ENCODE data around the gene SERPING1.

The SERPING1 gene

DNA sequence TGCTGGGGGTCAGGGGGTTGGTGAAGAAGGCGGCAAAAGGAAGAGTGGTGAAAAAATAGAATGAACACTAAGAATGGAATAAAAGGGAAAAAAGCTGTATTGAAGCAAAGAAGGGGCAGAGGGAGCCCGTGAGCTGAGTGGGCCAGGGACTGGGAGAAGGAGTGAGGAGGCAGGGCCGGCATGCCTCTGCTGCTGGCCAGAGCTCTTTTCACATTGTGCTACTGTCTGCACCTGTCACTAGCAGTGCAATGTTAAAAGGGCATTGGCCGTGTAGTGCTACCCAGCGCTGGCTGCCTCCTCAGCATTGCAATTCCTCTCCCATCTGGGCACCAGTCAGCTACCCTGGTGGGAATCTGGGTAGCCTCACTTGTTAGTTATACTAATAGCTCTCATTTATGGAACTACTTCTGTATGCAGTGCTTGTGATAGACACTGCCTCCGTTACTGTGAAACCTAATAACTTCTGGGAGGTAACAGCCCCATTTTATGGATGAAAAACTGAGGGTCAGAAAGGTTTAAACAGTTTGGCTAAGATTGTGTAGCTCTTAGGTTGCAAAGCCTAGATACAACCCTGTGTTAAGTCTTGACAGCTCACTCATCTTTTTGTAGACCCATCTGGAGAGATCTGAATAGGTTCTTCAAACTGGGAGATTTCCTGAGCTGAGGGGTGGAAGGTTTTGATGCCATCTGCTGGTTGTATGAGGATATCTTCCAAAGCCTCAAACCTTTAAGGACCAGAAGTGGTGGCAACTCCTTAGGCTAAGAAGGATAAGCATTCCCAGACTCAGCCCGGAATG, 43.7 kb downstream of the SERPING1 start:
- H3K4me3 ChIP-seq (ENCODE audit: low read length): no peak overlapping the region
- no peaks in the 10 kb centered on the region for H3K79me2 ChIP-seq (ENCODE audit: low read length)
- no peak overlapping the region for H3K27ac ChIP-seq (ENCODE audit: low read length)
- no peak overlapping the region for H3K4me2 ChIP-seq (ENCODE audit: low read depth, low read length)
- no peak overlapping the region for H2AFZ ChIP-seq (ENCODE audit: low read length)
- H3K36me3 ChIP-seq (replicated peaks; ENCODE audit: insufficient read depth, low read length): no peaks in the 10 kb centered on the region
- H3F3A ChIP-seq (ENCODE audit: insufficient read depth, low read length): peaks cover 5% of the 10 kb centered on the region; the same call in 1 of the 2 replicates
- TF ChIP-seq, protein P1, sequence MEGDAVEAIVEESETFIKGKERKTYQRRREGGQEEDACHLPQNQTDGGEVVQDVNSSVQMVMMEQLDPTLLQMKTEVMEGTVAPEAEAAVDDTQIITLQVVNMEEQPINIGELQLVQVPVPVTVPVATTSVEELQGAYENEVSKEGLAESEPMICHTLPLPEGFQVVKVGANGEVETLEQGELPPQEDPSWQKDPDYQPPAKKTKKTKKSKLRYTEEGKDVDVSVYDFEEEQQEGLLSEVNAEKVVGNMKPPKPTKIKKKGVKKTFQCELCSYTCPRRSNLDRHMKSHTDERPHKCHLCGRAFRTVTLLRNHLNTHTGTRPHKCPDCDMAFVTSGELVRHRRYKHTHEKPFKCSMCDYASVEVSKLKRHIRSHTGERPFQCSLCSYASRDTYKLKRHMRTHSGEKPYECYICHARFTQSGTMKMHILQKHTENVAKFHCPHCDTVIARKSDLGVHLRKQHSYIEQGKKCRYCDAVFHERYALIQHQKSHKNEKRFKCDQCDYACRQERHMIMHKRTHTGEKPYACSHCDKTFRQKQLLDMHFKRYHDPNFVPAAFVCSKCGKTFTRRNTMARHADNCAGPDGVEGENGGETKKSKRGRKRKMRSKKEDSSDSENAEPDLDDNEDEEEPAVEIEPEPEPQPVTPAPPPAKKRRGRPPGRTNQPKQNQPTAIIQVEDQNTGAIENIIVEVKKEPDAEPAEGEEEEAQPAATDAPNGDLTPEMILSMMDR (IDR thresholded peaks at IDR 0.05; ENCODE audit: low read length): peak; percentile 55
- TF ChIP-seq EZH2 (optimal IDR thresholded peaks at IDR 0.05; ENCODE audit: low read depth, low read length): no peak
- no peaks in the 10 kb centered on the region for H3K27me3 ChIP-seq (replicated peaks; ENCODE audit: insufficient read depth, low read length)
- H3K9me2 ChIP-seq (replicated peaks; ENCODE audit: insufficient read depth, low read length): no peaks in the 10 kb centered on the region
- no peaks in the 10 kb centered on the region for H4K20me1 ChIP-seq (ENCODE audit: insufficient read depth, low read length)
- DNase-seq: peak; percentile 63
- H3K4me1 ChIP-seq (ENCODE audit: low read length): peaks cover 3% of the 10 kb centered on the region; the same call in 1 of the 2 replicates
- no peak overlapping the region for H3K9ac ChIP-seq (ENCODE audit: low read length)
- no peaks in the 10 kb centered on the region for H3K9me3 ChIP-seq (replicated peaks; ENCODE audit: insufficient read depth, low read length)

DNA sequence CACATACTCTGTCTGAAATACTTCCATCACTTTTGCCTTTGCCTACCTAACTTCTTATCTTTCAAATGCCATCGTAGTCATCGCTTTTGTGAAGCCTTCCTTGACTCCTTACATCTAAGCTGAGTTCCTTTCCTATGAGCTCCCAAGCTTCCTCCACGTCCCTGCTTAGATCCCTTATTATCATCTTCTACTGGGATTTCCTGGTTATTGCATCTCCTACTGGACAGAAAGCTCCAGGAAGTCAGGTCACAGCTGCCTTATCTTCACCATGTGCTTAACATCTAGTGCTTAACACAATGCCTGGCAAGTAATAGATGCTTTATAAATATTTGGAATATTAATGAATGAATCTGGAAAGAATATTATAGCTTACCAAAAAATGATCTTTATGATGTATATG, 46.3 kb downstream of the SERPING1 start:
- no peaks in the 10 kb centered on the region for H3K9me2 ChIP-seq (replicated peaks; ENCODE audit: insufficient read depth, low read length)
- H3K4me3 ChIP-seq (ENCODE audit: low read length): no peak overlapping the region
- no peak overlapping the region for H3K9ac ChIP-seq (ENCODE audit: low read length)
- H3K79me2 ChIP-seq (ENCODE audit: low read length): no peaks in the 10 kb centered on the region
- TF ChIP-seq EZH2 (optimal IDR thresholded peaks at IDR 0.05; ENCODE audit: low read depth, low read length): no peak
- TF ChIP-seq, protein P1 (IDR thresholded peaks at IDR 0.05; ENCODE audit: low read length): no peak
- TF ChIP-seq EZH2phosphoT487 (IDR thresholded peaks at IDR 0.05; ENCODE audit: low read length): no peak
- DNase-seq: no peak
- peaks cover 23% of the 10 kb centered on the region for H3K27me3 ChIP-seq (replicated peaks; ENCODE audit: insufficient read depth, low read length)
- no peaks in the 10 kb centered on the region for H3K9me3 ChIP-seq (replicated peaks; ENCODE audit: insufficient read depth, low read length)
- no peak overlapping the region for H3K4me2 ChIP-seq (ENCODE audit: low read depth, low read length)
- H3F3A ChIP-seq (ENCODE audit: insufficient read depth, low read length): peaks cover 10% of the 10 kb centered on the region
- H3K4me1 ChIP-seq (ENCODE audit: low read length): peaks cover 14% of the 10 kb centered on the region
- H3K27ac ChIP-seq (ENCODE audit: low read length): no peak overlapping the region
- no peak overlapping the region for H2AFZ ChIP-seq (ENCODE audit: low read length)
- H3K36me3 ChIP-seq (replicated peaks; ENCODE audit: insufficient read depth, low read length): no peaks in the 10 kb centered on the region
- no peaks in the 10 kb centered on the region for H4K20me1 ChIP-seq (ENCODE audit: insufficient read depth, low read length)

DNA sequence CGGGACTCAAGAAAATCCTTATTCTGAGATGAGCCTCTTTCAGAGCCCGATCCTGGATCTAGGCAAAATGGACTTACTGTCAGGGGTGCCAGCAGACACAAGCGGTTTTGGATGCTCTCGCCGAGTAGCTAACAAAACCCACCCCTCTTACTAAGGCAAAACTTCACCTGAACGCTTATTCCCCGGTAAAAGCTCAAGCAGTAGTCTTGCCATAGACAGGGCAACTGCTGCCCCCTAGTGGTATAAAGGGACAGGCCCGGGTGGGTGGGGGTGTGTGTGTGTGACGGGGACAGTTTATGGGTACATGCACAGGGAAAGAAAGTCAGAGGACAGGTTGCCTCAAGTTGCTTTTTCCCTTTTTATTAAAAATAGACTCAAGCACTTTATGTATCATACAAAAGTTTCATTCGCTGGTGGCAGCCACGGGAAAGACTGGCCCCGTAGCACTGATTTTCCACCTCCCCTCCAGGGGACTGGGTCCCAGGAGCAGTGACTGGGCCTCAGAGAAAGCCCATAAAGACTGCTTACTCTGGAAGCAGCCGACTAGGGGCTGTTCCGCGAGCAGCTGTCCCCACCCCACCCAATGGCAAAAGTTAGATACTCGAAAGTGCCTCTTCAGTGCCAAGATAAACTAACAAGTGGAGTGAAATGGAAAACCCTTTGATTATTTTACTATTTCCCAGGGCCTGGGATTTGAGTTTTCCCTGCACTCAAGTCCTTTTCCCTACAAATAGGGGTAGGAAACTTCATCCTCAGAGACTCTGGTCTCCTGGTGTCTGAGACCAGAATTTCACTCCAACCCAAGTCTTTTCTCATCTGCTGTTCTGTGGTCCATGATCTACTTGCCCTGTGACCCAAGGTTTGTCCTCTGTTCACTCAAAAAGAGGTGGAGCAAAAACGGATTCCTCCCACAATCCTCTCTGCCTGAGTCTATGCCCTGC, 47.5 kb downstream of the SERPING1 start:
- Histone ChIP-seq H3K4me2 (ENCODE audit: low read depth, low read length) (peak overlapping the region; percentile 40; the same call in 1 of the 2 replicates), H3K4me3 (ENCODE audit: low read length) (no peak overlapping the region), H3K27me3 (replicated peaks; ENCODE audit: insufficient read depth, low read length) (peaks cover 29% of the 10 kb centered on the region), H3K9ac (ENCODE audit: low read length) (no peak overlapping the region), H2AFZ (ENCODE audit: low read length) (no peak overlapping the region), H3K9me3 (replicated peaks; ENCODE audit: insufficient read depth, low read length) (no peaks in the 10 kb centered on the region), H3K4me1 (ENCODE audit: low read length) (peaks cover 20% of the 10 kb centered on the region), H3F3A (ENCODE audit: insufficient read depth, low read length) (peaks cover 13% of the 10 kb centered on the region), H4K20me1 (ENCODE audit: insufficient read depth, low read length) (no peaks in the 10 kb centered on the region), H3K79me2 (ENCODE audit: low read length) (no peaks in the 10 kb centered on the region), H3K9me2 (replicated peaks; ENCODE audit: insufficient read depth, low read length) (no peaks in the 10 kb centered on the region), H3K27ac (ENCODE audit: low read length) (no peak overlapping the region), H3K36me3 (replicated peaks; ENCODE audit: insufficient read depth, low read length) (no peaks in the 10 kb centered on the region)
- peak; percentile 76 for DNase-seq
- TF ChIP-seq, protein P1 (IDR thresholded peaks at IDR 0.05; ENCODE audit: low read length): peak; percentile 91
- TF ChIP-seq EZH2 (optimal IDR thresholded peaks at IDR 0.05; ENCODE audit: low read depth, low read length) (no peak), EZH2phosphoT487 (IDR thresholded peaks at IDR 0.05; ENCODE audit: low read length) (no peak)

Measured in MM.1S (cell line).